Stimulated activated CD4-positive, alpha-beta T cell treated with anti-CD3 and anti-CD28 coated beads, Interleukin-1b, Interleukin-23, amount 100 ng/mL, for 24 hours (primary cell): ENCODE results near the gene DQX1.

ENCODE experiments used
- DNase-seq, 4 experiments: peaks; one replicate each; pipeline ENCODE4 v3.0.0-alpha.2; 2020; ENCODE audit warnings: low read depth in 4 of 4, low spot score in 1 of 4

Gene DQX1

DNA sequence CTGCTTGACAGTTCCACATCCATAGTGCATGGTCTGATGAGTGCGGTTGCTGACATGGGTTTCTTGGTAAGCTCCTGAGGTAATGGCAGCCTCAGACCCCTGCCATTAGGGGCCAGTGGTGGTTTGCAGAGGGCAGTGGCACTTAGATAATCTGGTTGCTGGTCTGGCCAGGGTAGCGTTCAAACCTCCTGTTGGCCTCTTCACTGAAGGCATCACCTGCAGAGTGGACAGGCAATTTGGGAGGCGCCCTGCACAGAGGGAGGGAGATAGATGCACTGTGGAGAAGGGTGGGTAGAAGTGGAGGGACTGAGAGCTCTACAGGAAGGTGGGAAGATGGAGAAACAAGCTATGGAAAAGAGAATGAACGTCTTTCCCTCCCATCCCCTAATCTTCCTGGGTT, 7.4 kb upstream of the DQX1 start:
- DNase-seq, result no peak

DNA sequence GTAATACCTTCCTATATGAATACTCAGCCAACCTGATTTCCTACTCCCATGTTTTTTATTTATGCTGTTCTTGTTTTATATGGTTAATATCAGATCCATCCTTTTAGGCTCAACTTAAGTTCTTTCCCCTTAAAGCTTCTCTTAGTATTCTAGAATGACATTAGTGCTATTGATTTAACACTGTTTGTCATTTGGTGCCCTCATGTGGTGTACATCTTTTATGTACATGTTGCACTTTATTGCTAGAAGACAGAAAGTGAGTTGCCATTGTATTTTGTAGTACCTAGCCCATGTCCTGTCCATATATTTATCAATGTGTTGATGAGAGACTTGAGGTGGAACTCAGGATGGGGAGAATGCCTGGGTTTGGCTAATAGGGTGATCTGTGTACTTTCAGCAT, 6.2 kb upstream of the DQX1 start:
- no peak for DNase-seq

DNA sequence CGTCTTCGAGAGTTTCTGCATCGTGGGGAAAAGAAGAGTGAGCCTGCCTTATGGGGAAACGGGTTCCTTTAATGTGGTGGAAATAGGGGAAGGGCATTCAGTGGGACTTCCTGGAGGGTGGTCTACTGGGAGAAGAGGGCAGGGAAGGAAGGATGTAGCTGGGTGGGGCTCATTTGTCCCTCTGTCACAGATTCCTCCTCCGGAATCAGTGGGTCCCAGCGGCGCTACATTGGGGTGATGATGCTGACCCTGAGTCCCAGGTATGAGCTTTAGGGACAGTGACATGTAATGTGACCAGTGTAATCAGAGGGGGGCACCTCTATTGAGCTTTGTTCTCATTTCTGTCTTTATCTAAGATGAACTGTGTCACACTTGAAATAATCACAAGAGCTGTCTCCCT, 5.6 kb upstream of the DQX1 start:
- DNase-seq, result no peak

DNA sequence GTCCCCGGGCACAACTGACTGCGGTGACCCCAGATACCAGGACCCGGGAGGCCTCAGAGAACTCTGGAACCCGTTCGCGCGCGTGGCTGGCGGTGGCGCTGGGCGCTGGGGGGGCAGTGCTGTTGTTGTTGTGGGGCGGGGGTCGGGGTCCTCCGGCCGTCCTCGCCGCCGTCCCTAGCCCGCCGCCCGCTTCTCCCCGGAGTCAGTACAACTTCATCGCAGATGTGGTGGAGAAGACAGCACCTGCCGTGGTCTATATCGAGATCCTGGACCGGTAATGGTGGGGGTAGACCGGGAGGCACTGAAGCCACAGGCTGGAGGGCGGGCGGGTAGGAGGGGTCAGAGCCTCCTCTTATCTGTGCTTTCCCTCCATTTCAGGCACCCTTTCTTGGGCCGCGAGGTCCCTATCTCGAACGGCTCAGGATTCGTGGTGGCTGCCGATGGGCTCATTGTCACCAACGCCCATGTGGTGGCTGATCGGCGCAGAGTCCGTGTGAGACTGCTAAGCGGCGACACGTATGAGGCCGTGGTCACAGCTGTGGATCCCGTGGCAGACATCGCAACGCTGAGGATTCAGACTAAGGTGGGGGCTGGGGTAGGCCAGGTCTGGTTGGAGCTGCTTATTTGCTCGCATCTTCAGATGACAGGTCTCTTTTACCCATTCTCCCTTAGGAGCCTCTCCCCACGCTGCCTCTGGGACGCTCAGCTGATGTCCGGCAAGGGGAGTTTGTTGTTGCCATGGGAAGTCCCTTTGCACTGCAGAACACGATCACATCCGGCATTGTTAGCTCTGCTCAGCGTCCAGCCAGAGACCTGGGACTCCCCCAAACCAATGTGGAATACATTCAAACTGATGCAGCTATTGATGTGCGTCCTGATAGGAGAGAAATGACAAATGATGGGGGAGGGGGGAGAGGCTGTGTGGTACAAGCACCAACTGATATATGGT, 4.5 kb upstream of the DQX1 start:
- DNase-seq, result peak in 1 of 4 experiments; percentile 41

DNA sequence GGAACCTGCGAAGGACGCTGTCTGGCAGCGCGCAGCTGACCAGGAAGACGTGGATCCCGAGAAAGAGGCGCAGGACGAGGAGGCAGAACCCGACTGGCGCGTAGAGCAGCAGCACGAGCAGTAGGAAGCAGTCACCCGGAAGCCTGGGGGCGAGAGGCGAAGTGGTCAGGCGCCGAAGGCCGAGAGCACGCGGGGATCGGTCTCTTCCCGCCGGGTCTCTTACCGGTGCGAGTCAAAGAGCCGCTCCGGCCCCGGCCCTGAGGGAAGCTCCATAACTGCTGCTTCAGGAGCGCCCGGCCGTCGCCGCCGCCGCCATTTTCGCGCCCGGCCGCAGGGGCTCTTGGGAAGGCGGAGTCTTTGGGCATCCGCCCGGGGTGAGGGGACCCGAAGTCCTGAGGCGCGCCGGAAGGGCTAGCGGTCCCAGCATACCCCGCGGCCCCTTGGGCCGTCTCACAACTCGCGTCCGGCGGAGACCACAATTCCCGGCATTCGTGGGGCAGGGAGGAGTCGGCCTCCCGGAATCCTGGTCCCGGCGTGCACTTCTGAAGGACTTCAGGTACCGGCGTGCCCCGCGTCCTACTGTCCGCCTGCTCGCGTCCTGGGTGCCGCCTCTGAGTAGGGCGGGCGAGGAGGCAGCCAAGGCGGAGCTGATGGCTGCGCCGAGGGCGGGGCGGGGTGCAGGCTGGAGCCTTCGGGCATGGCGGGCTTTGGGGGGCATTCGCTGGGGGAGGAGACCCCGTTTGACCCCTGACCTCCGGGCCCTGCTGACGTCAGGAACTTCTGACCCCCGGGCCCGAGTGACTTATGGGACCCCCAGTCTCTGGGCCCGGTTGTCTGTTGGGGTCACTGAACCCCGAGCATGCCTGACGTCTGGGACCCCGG, 3.6 kb upstream of the DQX1 start, which contains the start of the genes AUP1 and HTRA2:
Gene AUP1, minus strand, starts transcription at position 350 of the 882 bp plus-strand sequence. Its CDS starts 77 bp downstream, at position 273.
Gene HTRA2, plus strand, starts transcription at position 577 of the 882 bp plus-strand sequence. Its CDS starts 74 bp downstream, at position 651.
- DNase-seq, result peak; percentile 66 to 94 (median 80)

DNA sequence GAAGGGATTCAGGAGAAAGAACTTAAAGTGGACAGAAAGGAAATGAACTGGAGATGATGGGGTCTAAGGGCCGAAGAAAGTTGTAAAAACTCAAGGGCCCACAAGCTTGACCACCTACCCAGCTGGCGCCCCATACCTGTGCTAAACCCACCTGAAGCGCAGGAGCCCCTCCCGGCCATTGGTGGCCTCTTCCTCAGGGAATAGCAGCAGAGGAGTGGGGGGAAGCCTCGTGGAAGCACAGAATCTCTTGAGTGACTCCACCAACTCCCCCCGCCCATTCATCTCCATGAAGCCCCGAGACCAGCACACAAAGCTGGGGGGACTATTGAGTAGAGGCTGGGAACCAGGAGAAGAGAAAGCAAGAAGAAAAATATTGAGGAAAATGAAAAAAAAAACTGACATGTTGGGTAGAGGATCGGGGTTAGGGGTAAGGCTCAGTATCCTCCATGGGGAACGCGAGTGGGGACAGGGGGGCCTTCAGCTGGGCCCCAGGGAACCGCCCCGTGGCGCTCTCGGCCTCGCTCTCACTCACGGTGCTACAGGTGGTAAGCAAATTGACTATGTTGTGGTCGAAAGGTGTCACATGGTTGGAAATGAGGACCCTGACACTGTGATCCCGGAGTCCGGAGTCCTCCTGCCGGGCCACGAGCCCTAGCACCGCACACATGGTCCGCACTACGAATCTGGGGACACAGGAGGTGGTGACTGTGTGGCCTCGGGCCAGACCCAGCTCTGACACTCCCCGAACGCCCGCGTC, 2.7 kb upstream of the DQX1 start:
- peak in 1 of 4 experiments; percentile 22 for DNase-seq

DNA sequence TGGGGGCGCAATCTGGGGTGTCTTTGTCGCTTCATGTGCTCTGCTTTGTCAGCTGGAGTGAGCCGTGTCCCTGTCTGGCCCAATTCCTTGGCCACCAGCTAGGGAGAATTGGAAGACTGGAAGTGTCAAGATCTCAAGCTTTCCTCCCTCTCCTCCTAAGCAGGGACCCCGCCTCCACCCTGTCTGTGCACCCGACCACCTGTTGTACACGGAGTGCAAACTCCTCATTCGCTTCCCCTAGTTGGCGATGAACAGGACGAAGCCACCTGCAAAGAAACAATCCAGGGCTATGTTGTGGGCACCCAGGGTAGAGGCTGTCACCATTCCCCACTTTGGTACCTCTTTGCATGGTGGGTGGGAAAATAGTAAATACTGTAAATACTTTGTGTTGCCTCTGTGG, 1.7 kb upstream of the DQX1 start:
- no peak for DNase-seq

DNA sequence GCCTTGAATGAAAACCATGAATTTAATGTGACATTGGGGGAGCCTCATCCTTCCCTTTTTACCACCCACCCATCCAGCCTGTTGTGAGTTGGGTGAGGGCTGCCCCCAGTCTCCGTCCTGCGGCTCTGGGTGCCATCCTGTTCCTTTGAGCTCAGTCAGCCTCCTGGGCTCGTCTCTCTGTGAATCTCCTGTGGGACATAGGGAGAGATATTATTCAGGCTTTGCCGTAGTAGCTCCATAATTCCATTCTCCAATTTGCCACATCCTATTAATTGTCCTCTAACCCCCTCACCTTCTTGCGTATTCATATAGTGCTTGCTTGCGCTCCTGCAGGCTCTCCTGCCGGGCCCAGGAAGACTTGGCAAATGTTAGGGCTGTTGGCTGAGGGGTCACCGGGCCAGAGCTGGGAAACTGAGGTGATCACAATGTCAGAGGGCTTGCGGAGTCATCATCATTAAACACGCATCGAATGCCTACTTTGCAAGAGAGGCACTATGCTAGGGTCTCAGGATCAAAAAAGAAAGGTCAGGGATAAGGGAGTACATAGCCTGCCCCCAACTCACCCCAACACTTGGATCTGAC, 709 bp upstream of the DQX1 start:
- DNase-seq, result no peak

DNA sequence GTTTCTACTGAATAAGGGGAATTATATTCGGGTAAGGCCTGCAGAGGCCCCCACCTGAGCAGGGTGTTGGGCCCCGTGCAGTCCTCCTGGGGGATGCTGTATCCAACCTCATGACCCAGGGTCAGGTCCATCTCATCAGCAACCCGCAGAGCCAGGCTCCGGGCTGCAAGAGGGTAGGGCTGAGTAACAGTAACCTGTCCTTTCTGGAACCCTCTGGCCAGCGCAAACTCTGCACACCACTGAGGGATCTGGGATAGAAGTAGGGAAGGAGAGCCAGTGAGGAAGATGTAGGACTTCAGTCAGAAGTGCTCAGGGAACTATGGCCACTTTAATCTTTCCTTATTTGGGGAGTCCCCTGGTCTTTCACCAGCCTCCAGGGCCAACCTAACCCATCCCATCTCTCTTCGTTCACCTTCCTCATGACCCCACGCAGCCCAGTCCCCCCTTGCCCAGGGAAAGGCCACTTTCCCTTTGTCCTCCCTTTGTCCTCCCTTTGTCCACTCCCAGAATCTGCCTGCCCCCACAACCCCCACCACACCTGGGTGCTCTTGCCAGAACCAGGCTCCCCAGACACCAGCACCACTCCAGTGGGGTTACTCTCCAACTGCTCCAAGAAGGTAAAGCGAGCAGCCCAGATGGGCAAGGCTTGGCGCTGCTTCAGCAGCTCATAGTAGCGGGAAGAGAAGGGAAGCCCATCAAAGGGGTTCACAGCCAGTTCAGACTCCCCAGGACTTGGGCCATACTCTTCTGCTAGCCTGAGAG, 895 bp downstream of the DQX1 start:
- no peak for DNase-seq

DNA sequence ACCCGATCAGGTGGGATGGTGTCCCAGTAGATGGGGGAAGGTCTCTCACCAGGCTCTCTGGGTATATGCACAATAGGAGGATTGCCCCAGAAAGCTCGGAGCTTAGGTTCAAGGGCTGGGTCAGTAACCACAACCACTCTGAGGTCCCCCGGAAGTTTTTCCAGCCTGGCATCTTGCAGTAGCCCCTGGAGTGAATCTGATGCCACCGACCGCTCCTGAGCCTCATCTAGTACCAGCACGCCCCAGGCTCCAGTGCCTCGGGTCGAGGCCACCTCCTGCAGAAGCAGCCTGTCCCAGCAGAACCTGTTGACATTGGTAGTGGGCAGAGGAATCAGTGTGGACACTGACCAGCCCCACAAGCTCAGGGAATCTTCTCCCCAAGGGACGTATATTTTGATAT, 2.0 kb downstream of the DQX1 start:
- DNase-seq, result no peak

DNA sequence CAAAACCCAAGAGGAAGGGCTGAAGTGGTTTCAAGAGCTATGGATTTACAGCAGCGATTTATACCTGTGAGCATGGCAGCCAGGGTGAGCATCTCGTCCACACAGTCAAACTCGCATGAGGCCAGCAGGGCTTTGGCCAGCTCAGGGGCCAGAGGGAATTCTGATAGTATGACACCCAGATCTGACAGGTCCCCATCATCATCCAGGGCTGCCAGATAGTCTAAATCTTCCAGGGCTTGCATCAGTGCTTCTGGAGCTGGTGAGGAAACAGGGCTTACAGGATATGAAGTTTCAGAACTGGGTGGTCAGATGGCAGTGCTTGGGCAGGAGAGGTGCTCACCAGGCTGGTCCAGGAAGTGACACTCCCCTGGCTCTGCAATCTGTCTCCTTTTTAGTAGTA, 3.5 kb downstream of the DQX1 start:
- no peak for DNase-seq

DNA sequence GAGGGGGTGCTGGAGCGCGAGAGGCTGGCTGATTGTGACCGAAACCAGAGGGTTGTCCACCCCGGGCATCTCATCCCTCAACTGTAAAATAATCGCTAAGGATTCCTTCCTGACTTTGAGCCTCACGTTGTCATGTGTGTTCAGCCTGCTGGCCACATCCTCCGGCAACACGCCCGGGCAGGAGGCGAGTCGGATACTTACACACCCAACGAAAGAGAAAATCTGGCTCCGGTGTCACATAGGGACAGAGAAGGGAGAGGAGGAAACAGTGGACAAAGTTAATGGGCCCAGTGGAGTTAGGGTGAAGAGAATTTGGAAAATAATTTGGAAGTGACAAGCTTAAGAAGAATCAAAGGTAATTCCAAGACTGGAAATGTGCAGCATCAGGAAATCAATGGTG, 9.4 kb downstream of the DQX1 start:
- DNase-seq, result no peak

DNA sequence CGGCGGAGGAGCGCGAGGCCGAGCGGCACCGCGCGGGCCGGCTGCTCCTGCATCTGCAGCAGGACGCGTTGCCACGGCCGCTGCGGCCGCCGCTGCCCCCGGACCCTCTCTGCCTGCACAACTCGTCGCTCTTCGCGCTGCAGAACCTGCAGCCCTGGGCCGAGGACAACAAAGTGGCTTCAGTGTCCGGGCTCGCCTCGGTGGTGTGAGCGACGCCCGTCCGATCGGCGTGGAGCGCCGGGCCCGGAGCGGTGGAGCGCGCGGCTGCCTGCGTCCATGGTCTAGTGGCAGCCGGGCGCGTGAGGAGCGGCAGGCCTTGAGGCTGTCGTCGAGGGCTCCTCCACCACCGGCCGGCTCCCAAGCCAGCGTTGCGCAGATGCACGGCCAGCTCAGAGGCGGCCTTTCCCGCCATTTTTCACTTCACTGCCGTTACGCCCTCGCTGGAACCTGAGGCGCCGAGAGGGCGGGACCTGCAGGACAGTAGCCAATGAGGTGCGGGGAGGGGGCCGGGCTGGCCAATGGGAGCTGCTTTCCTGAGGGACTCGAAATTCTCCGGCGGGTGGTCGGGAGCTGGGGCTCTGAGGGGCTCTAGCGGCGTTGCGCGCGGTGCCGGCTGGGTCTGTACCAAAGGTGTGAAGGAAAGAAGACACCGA, 9.9 kb downstream of the DQX1 start:
- peak in 2 of 4 experiments; percentile 66 to 72 for DNase-seq

DNA sequence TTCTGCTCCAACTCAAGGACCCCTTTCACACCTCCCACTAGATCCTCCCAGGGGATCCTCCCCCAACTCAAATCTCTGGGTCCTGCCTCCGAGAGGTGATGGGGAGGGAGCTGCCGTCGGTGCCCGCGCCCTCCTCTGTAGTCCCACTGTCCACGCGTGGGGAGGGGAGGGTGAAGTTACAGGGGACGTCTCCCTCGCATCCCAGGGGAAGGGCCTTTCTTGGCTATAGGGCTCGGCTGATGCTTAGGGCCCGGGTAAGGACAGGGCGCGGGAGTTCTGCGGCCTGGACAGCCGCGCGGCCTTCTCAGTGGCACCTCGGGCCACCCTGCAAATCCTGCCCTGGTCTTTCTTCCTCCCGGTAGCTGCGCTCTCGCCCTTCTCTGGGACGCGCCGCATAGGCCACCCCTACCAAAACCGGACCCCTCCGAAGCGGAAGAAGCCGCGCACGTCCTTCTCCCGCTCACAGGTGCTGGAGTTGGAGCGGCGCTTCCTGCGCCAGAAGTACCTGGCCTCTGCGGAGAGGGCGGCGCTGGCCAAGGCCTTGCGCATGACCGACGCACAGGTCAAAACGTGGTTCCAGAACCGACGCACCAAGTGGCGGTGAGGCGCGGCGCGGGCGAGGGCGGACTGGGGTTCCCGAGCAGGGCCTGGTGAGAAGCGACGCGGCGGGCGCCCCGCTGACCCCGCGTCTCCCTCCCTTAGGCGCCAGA, 10.6 kb downstream of the DQX1 start:
- DNase-seq, result no peak

DNA sequence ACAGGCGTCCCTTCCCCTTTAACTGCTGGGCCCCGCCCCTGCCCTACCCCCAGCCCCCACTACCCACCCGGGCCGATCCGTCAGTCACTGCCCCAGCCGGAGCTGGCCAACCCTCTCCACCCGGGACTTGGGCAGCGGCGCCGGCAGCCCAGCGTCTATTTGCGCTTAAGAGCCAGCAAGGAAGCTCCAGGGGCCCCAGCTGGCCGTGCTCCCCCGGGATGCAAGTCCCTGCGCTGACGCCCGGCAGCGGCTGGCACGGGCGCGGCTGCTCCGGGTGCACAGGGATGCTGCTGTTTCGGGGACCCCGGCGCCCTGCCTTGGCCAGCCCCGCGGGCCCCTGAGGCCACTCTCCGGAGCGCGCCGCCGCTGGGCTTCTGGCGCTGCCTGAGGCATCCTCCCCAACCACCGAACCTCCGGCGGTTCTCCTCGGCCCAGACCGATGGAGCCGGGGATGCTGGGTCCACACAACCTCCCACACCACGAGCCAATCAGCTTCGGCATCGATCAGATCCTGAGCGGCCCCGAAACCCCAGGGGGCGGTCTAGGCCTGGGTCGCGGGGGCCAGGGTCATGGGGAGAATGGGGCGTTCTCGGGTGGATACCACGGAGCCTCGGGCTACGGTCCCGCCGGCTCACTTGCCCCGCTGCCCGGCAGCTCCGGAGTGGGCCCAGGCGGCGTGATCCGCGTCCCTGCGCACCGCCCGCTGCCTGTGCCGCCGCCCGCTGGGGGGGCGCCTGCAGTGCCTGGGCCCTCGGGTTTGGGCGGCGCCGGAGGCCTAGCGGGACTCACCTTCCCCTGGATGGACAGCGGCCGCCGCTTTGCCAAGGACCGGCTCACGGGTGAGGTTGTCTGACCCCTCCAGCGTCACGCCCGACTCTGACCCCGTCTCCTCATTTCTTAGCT, 11.4 kb downstream of the DQX1 start, which contains the start of gene TLX2:
Gene TLX2, plus strand, starts transcription at position 83 of the 903 bp plus-strand sequence. Its CDS starts 357 bp downstream, at position 440.
- DNase-seq, result no peak

DNA sequence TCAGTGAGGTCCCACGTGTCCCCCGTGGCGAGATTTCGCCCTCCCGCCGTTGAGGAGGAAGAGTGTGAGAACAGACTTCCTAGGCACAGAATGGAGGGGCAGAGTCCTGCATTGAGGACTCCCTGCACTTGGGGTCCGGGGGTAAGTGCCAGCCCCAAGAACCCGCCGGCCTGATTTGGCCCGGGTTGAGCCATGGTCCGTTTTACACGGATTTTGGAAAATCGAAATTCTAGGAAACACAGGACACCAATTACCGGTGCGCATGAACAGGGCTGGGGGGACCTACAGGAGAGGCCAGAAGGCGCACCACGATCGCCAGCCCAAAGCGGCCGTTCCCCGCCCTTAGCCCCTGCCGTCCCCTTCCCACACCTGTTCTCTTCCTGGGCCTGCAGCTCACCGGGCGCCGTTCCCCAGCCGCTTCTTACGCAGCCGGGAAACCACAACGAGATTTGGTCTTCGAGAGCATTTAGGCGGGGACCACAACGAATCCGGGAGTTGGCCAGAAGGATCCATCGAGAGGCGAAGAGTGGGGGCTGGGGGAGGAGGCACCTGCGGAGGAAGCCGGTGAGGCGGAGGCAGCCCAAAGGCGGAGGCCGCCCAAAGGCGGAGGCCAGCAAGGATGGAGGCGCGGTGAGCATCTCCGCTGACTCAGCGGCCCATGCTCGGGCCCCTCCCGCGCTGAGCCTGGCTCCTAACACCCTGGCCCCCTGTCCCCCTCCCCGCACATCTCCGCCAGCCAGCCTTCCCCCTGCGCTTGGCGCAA, 12.2 kb downstream of the DQX1 start:
- DNase-seq, result peak in 1 of 4 experiments; percentile 32
